Mammary epithelial cell (primary cell): ENCODE data around the gene INPP5D.

Experiments used
- EZH2 ChIP-seq: IDR thresholded peaks from 2 replicates; pipeline ENCODE4 v1.6.1; 2012; ENCODE audit warnings: low read length, inconsistent platforms, borderline replicate concordance
- TF ChIP-seq, protein P1 (sequence below), 2 donors: IDR thresholded peaks in 1 of 2; conservative IDR thresholded peaks in 1 of 2; 2 replicates each; pipeline ENCODE4 v1.5.1; 2011 to 2012; ENCODE audit warnings: inconsistent platforms in 2 of 2, low read length in 2 of 2, mild to moderate bottlenecking in 2 of 2, control low read depth in 1 of 2, low read depth in 1 of 2; ENCODE audit not compliant: insufficient read depth in 1 of 2; ENCODE audit errors: extremely low read depth in 1 of 2

DNA sequence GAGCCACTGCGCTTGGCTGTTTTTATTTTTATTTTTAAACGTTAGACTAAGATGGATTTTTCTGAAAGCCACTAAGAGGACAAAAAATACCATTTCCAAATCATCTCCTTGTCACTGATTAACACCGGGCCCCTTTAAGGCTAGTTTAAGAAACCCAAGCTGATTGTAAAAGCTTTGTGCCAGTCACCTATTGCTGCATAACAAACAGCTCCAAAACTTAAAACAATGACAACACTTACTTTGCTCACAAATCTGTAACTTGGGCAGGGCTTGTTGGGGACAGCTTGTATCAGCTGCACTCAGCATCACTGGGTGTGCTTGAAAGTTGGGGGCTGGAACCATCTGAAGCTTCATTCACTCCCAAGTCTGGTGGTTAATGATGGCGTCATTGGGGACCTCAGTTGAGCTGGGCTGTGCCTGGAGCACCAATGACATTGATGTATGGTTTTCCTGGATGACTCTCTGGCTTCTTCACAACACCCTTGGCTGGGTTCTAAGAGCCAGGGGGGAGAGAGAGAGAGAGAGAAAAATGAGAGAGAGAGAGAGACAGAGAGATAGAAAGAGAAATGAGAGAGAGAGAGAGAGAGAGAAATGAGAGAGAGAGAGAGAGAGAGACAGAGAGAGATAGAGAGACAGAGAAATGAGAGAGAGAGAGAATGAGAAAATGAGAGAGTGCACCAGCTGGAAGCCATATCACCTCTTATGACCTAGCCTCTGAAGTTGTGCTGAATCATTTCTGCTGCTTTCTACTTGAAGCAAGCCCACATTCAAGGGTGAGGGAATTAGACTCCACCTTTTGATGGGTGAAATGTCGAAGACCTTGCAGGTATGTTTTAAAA, 165.3 kb downstream of the INPP5D start:
- TF ChIP-seq, protein P1, sequence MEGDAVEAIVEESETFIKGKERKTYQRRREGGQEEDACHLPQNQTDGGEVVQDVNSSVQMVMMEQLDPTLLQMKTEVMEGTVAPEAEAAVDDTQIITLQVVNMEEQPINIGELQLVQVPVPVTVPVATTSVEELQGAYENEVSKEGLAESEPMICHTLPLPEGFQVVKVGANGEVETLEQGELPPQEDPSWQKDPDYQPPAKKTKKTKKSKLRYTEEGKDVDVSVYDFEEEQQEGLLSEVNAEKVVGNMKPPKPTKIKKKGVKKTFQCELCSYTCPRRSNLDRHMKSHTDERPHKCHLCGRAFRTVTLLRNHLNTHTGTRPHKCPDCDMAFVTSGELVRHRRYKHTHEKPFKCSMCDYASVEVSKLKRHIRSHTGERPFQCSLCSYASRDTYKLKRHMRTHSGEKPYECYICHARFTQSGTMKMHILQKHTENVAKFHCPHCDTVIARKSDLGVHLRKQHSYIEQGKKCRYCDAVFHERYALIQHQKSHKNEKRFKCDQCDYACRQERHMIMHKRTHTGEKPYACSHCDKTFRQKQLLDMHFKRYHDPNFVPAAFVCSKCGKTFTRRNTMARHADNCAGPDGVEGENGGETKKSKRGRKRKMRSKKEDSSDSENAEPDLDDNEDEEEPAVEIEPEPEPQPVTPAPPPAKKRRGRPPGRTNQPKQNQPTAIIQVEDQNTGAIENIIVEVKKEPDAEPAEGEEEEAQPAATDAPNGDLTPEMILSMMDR (conservative IDR thresholded peaks at IDR 0.05 in 1 of 2, IDR thresholded peaks at IDR 0.05 in 1 of 2; ENCODE audit: extremely low read depth in 1 of 2, insufficient read depth in 1 of 2, low read depth in 1 of 2, low read length in 2 of 2), result no peak
- no peak for TF ChIP-seq EZH2
